ENCODE data around the gene GRB2.
"Not testable (repeated sequence)": the region's sequence is repeated elsewhere in the genome, so short reads cannot be mapped to it uniquely, and the experiment has no call there.

Gene GRB2

GRCh38 chr17:75405365-75406221 lies at the start of gene GRB2:
TSS of gene GRB2 (minus strand) at chr17:75405678. CDS start at chr17:75393628, 12,050 bp downstream.
- Histone ChIP-seq H3K36me3 (ENCODE audit: control insufficient read depth, insufficient read depth, low read length) (no peaks in the 10 kb centered on the region), H3K4me1 (ENCODE audit: control insufficient read depth, insufficient read depth, low read length) (peaks cover 11% of the 10 kb centered on the region), H3K4me3 (ENCODE audit: low read length) (peak within 1 kb of the TSS; percentile 95), H3K27ac (ENCODE audit: low read depth, low read length) (peak within 1 kb of the TSS; percentile 87), H3K27me3 (ENCODE audit: control insufficient read depth, insufficient read depth, low read length) (no peaks in the 10 kb centered on the region), H3K9ac (ENCODE audit: low read length) (peak within 1 kb of the TSS; percentile 92)

- H3K36me3 ChIP-seq (ENCODE audit: control insufficient read depth, insufficient read depth, low read length); H3K27ac ChIP-seq (ENCODE audit: low read depth, low read length); H3K27me3 ChIP-seq (ENCODE audit: control insufficient read depth, insufficient read depth, low read length); H3K4me3 ChIP-seq (ENCODE audit: low read length); H3K9ac ChIP-seq (ENCODE audit: low read length): not testable (repeated sequence)
- peaks cover 10% of the 10 kb centered on the region for H3K4me1 ChIP-seq (ENCODE audit: control insufficient read depth, insufficient read depth, low read length)
Measured at GRCh38 chr17:75454672-75455071, 49.2 kb upstream of the GRB2 start.

GRCh38 chr17:75454193-75454592 lies 48.7 kb upstream of the GRB2 start:
- Histone ChIP-seq H3K36me3 (ENCODE audit: control insufficient read depth, insufficient read depth, low read length) (no peaks in the 10 kb centered on the region), H3K27ac (ENCODE audit: low read depth, low read length) (no peak overlapping the region), H3K9ac (ENCODE audit: low read length) (no peak overlapping the region), H3K4me1 (ENCODE audit: control insufficient read depth, insufficient read depth, low read length) (peaks cover 9% of the 10 kb centered on the region), H3K27me3 (ENCODE audit: control insufficient read depth, insufficient read depth, low read length) (no peaks in the 10 kb centered on the region), H3K4me3 (ENCODE audit: low read length) (no peak overlapping the region)

- Histone ChIP-seq H3K27me3 (ENCODE audit: control insufficient read depth, insufficient read depth, low read length) (no peaks in the 10 kb centered on the region), H3K4me3 (ENCODE audit: low read length) (no peak overlapping the region), H3K27ac (ENCODE audit: low read depth, low read length) (no peak overlapping the region), H3K36me3 (ENCODE audit: control insufficient read depth, insufficient read depth, low read length) (no peaks in the 10 kb centered on the region), H3K4me1 (ENCODE audit: control insufficient read depth, insufficient read depth, low read length) (no peaks in the 10 kb centered on the region), H3K9ac (ENCODE audit: low read length) (no peak overlapping the region)
Measured at GRCh38 chr17:75450270-75450669, 44.8 kb upstream of the GRB2 start.

- Histone ChIP-seq H3K27me3 (ENCODE audit: control insufficient read depth, insufficient read depth, low read length) (no peaks in the 10 kb centered on the region), H3K27ac (ENCODE audit: low read depth, low read length) (no peak overlapping the region), H3K36me3 (ENCODE audit: control insufficient read depth, insufficient read depth, low read length) (no peaks in the 10 kb centered on the region), H3K4me1 (ENCODE audit: control insufficient read depth, insufficient read depth, low read length) (peaks cover 3% of the 10 kb centered on the region), H3K4me3 (ENCODE audit: low read length) (no peak overlapping the region), H3K9ac (ENCODE audit: low read length) (no peak overlapping the region)
Measured at GRCh38 chr17:75447951-75448856, 42.7 kb upstream of the GRB2 start.

GRCh38 chr17:75445896-75446295 lies 40.4 kb upstream of the GRB2 start:
- H3K36me3 ChIP-seq (ENCODE audit: control insufficient read depth, insufficient read depth, low read length); H3K27me3 ChIP-seq (ENCODE audit: control insufficient read depth, insufficient read depth, low read length); H3K4me1 ChIP-seq (ENCODE audit: control insufficient read depth, insufficient read depth, low read length); H3K4me3 ChIP-seq (ENCODE audit: low read length); H3K27ac ChIP-seq (ENCODE audit: low read depth, low read length); H3K9ac ChIP-seq (ENCODE audit: low read length): not testable (repeated sequence)

GRCh38 chr17:75445296-75445695 lies 39.8 kb upstream of the GRB2 start:
- H3K36me3 ChIP-seq (ENCODE audit: control insufficient read depth, insufficient read depth, low read length): no peaks in the 10 kb centered on the region
- H3K4me3 ChIP-seq (ENCODE audit: low read length): no peak overlapping the region
- no peak overlapping the region for H3K9ac ChIP-seq (ENCODE audit: low read length)
- no peak overlapping the region for H3K27ac ChIP-seq (ENCODE audit: low read depth, low read length)
- peaks cover 3% of the 10 kb centered on the region for H3K4me1 ChIP-seq (ENCODE audit: control insufficient read depth, insufficient read depth, low read length)
- no peaks in the 10 kb centered on the region for H3K27me3 ChIP-seq (ENCODE audit: control insufficient read depth, insufficient read depth, low read length)

GRCh38 chr17:75442168-75443103 lies 37.0 kb upstream of the GRB2 start:
- Histone ChIP-seq H3K4me3 (ENCODE audit: low read length) (no peak overlapping the region), H3K27me3 (ENCODE audit: control insufficient read depth, insufficient read depth, low read length) (no peaks in the 10 kb centered on the region), H3K9ac (ENCODE audit: low read length) (no peak overlapping the region), H3K36me3 (ENCODE audit: control insufficient read depth, insufficient read depth, low read length) (no peaks in the 10 kb centered on the region), H3K4me1 (ENCODE audit: control insufficient read depth, insufficient read depth, low read length) (peaks cover 3% of the 10 kb centered on the region), H3K27ac (ENCODE audit: low read depth, low read length) (no peak overlapping the region)

- Histone ChIP-seq H3K27ac (ENCODE audit: low read depth, low read length) (no peak overlapping the region), H3K4me1 (ENCODE audit: control insufficient read depth, insufficient read depth, low read length) (peaks cover 3% of the 10 kb centered on the region), H3K9ac (ENCODE audit: low read length) (no peak overlapping the region), H3K36me3 (ENCODE audit: control insufficient read depth, insufficient read depth, low read length) (no peaks in the 10 kb centered on the region), H3K27me3 (ENCODE audit: control insufficient read depth, insufficient read depth, low read length) (no peaks in the 10 kb centered on the region), H3K4me3 (ENCODE audit: low read length) (no peak overlapping the region)
Measured at GRCh38 chr17:75440738-75441448, 35.4 kb upstream of the GRB2 start.

GRCh38 chr17:75439287-75439686 lies 33.8 kb upstream of the GRB2 start:
- Histone ChIP-seq H3K4me3 (ENCODE audit: low read length) (no peak overlapping the region), H3K9ac (ENCODE audit: low read length) (no peak overlapping the region), H3K4me1 (ENCODE audit: control insufficient read depth, insufficient read depth, low read length) (peaks cover 3% of the 10 kb centered on the region), H3K27me3 (ENCODE audit: control insufficient read depth, insufficient read depth, low read length) (no peaks in the 10 kb centered on the region), H3K27ac (ENCODE audit: low read depth, low read length) (no peak overlapping the region), H3K36me3 (ENCODE audit: control insufficient read depth, insufficient read depth, low read length) (no peaks in the 10 kb centered on the region)

GRCh38 chr17:75437404-75437803 lies 31.9 kb upstream of the GRB2 start:
- not testable (repeated sequence) for H3K36me3 ChIP-seq (ENCODE audit: control insufficient read depth, insufficient read depth, low read length); H3K4me3 ChIP-seq (ENCODE audit: low read length)

More at GRCh38 chr17:75437404-75437803, 31.9 kb upstream of the GRB2 start:
- not testable (repeated sequence) for H3K27me3 ChIP-seq (ENCODE audit: control insufficient read depth, insufficient read depth, low read length); H3K4me1 ChIP-seq (ENCODE audit: control insufficient read depth, insufficient read depth, low read length); H3K27ac ChIP-seq (ENCODE audit: low read depth, low read length); H3K9ac ChIP-seq (ENCODE audit: low read length)
